T-helper 2 cell treated with Interferon-gamma antibody and Interleukin-4, amounts not matched to agents 5 μg/mL and 100 μg/mL, for 36 hours (primary cell): Measurements from ENCODE around the gene MADCAM1.

ENCODE experiments used
- DNase-seq: peaks from one replicate; pipeline ENCODE4 v3.0.0; 2021; ENCODE audit warnings: low spot score
- H3K27ac Mint-ChIP-seq: one replicate; pipeline ENCODE4 v1.8.0; 2021; ENCODE audit warnings: mild to moderate bottlenecking, mixed read lengths
- H3K27me3 Mint-ChIP-seq: one replicate; pipeline ENCODE4 v1.8.0; 2021; ENCODE audit warnings: low read depth, mixed read lengths
- H3K36me3 Mint-ChIP-seq: one replicate; pipeline ENCODE4 v1.8.0; 2021; ENCODE audit warnings: low read depth, mixed read lengths
- H3K4me1 Mint-ChIP-seq: one replicate; pipeline ENCODE4 v1.8.0; 2021; ENCODE audit warnings: low read depth, mixed read lengths
- H3K4me3 Mint-ChIP-seq: one replicate; pipeline ENCODE4 v1.8.0; 2022; ENCODE audit warnings: mild to moderate bottlenecking, moderate library complexity, mixed read lengths
- H3K9me3 Mint-ChIP-seq: one replicate; pipeline ENCODE4 v1.8.0; 2021; ENCODE audit warnings: mixed read lengths

The MADCAM1 gene

GRCh38 chr19:488505-489417 lies 7.5 kb upstream of the MADCAM1 start:
- peak overlapping the region; percentile 90 for H3K27ac Mint-ChIP-seq
- H3K36me3 Mint-ChIP-seq: no peaks in the 10 kb centered on the region
- DNase-seq: peak; percentile 90
- H3K4me1 Mint-ChIP-seq: peaks cover 7% of the 10 kb centered on the region
- peak overlapping the region; percentile 84 for H3K4me3 Mint-ChIP-seq
- peaks cover 3% of the 10 kb centered on the region for H3K27me3 Mint-ChIP-seq
- peaks cover 3% of the 10 kb centered on the region for H3K9me3 Mint-ChIP-seq

- peaks cover 7% of the 10 kb centered on the region for H3K4me1 Mint-ChIP-seq
- H3K4me3 Mint-ChIP-seq: peak overlapping the region; percentile 73
- peak overlapping the region; percentile 68 for H3K27ac Mint-ChIP-seq
- H3K36me3 Mint-ChIP-seq: no peaks in the 10 kb centered on the region
- DNase-seq: no peak
- peaks cover 3% of the 10 kb centered on the region for H3K9me3 Mint-ChIP-seq
- peaks cover 3% of the 10 kb centered on the region for H3K27me3 Mint-ChIP-seq
These were observed 6.7 kb upstream of the MADCAM1 start for GRCh38 chr19:489418-490196.

GRCh38 chr19:491146-491741 lies 5.0 kb upstream of the MADCAM1 start:
- no peaks in the 10 kb centered on the region for H3K36me3 Mint-ChIP-seq
- H3K4me1 Mint-ChIP-seq: peaks cover 7% of the 10 kb centered on the region
- DNase-seq: no peak
- peaks cover 9% of the 10 kb centered on the region for H3K27me3 Mint-ChIP-seq
- peaks cover 3% of the 10 kb centered on the region for H3K9me3 Mint-ChIP-seq
- H3K4me3 Mint-ChIP-seq: no peak overlapping the region
- no peak overlapping the region for H3K27ac Mint-ChIP-seq

GRCh38 chr19:492091-492531 lies 4.2 kb upstream of the MADCAM1 start:
- Mint-ChIP-seq H3K36me3 (no peaks in the 10 kb centered on the region), H3K27ac (no peak overlapping the region)
- no peak for DNase-seq

DNA sequence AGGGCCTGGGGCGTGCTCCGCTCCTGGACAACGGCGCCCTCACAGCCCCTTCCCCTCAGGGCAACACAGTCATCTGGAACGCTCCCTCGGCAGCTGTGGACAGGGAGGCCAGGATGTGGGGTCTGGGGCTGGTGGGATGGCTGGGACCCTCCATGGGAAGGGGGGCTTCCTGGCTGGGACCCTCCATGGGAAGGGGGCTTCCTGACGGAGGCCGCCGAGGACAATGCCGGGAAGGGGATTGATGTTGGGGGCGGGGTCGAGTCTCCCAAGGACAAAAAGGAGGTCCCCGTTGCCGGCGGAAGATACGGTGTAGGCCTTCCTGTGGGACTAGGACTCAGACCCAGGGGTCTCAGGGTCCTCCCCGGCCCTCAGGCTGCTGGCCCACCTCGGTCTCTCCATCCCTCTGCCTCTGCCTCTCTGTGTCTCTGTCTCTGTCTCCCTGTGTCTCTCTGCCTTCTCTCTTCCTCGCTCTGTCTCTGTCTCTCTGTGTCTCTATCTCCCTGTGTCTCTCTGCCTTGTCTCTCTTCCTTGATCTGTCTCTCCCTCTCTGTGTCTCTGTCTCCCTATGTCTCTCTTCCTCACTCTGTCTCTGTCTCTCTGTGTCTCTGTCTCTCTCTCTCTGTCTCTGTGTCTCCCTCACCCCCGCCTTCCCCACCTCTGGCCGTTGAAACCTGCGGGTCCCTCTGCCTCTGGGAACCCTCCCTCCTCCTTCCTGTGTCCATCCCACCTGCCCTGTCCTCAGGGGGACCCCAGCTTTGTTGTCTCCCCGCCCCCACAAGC lies 2.7 kb upstream of the MADCAM1 start:
- Mint-ChIP-seq H3K36me3 (no peaks in the 10 kb centered on the region), H3K4me3 (no peak overlapping the region), H3K27ac (peak overlapping the region; percentile 60)

More at GRCh38 chr19:492091-492531, 4.2 kb upstream of the MADCAM1 start:
- peaks cover 3% of the 10 kb centered on the region for H3K9me3 Mint-ChIP-seq
- H3K4me3 Mint-ChIP-seq: no peak overlapping the region
- H3K4me1 Mint-ChIP-seq: peaks cover 7% of the 10 kb centered on the region
- peaks cover 9% of the 10 kb centered on the region for H3K27me3 Mint-ChIP-seq

GRCh38 chr19:494171-495080 lies 1.9 kb upstream of the MADCAM1 start:
- Mint-ChIP-seq H3K4me1 (peaks cover 7% of the 10 kb centered on the region), H3K36me3 (no peaks in the 10 kb centered on the region), H3K27me3 (peaks cover 20% of the 10 kb centered on the region), H3K4me3 (no peak overlapping the region), H3K9me3 (peaks cover 3% of the 10 kb centered on the region), H3K27ac (no peak overlapping the region)
- no peak for DNase-seq

More for the DNA sequence above, 2.7 kb upstream of the MADCAM1 start:
- H3K4me1 Mint-ChIP-seq: peaks cover 4% of the 10 kb centered on the region
- no peak for DNase-seq
- H3K9me3 Mint-ChIP-seq: peaks cover 3% of the 10 kb centered on the region
- H3K27me3 Mint-ChIP-seq: peaks cover 14% of the 10 kb centered on the region

GRCh38 chr19:495081-495401 lies 1.2 kb upstream of the MADCAM1 start:
- no peak overlapping the region for H3K4me3 Mint-ChIP-seq
- no peaks in the 10 kb centered on the region for H3K36me3 Mint-ChIP-seq
- no peak overlapping the region for H3K27ac Mint-ChIP-seq
- H3K9me3 Mint-ChIP-seq: peaks cover 3% of the 10 kb centered on the region
- no peak for DNase-seq
- peaks cover 5% of the 10 kb centered on the region for H3K4me1 Mint-ChIP-seq
- H3K27me3 Mint-ChIP-seq: peaks cover 23% of the 10 kb centered on the region

DNA sequence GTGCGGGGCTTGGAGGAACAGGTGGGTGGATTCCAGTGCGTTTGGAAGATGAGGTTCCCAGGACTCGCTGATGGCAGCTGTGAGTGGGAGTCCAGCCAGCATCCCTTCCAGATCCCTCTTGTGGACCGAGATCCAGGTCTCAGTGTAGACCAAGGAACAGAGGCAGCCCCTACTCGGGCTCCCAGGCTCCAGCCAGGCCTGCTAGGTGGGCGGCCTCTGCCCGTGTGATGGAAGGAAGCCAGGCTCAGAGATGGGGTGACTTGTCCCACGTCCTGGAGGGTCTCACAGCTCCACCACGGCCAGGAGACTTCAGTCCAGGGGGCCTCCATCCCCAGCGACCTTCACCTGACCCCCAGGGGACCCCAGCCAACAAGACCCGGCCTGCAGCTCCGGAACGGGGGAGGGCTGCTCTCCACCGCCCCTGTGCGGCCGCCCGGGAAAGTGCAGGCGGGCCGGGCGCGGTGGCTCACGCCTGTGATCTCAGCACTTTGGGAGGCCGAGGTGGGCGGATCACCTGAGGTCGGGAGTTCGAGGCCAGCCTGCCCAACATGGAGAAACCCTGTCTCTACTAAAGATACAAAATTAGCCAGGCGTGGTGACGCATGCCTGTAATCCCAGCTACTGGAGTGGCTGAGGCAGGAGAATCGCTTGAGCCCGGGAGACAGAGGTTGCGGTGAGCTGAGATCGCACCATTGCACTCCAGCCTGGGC lies 729 bp upstream of the MADCAM1 start:
- Mint-ChIP-seq H3K36me3 (no peaks in the 10 kb centered on the region), H3K4me1 (peaks cover 5% of the 10 kb centered on the region), H3K4me3 (no peak overlapping the region), H3K27ac (no peak overlapping the region), H3K9me3 (peaks cover 3% of the 10 kb centered on the region), H3K27me3 (peaks cover 23% of the 10 kb centered on the region)
- peak; percentile 40 for DNase-seq

- no peak for DNase-seq
- Mint-ChIP-seq H3K36me3 (no peaks in the 10 kb centered on the region), H3K4me3 (no peak overlapping the region), H3K9me3 (peaks cover 3% of the 10 kb centered on the region), H3K27ac (no peak overlapping the region), H3K4me1 (peaks cover 5% of the 10 kb centered on the region), H3K27me3 (peaks cover 23% of the 10 kb centered on the region)
These were observed 700 bp downstream of the MADCAM1 start for GRCh38 chr19:496986-497385.

DNA sequence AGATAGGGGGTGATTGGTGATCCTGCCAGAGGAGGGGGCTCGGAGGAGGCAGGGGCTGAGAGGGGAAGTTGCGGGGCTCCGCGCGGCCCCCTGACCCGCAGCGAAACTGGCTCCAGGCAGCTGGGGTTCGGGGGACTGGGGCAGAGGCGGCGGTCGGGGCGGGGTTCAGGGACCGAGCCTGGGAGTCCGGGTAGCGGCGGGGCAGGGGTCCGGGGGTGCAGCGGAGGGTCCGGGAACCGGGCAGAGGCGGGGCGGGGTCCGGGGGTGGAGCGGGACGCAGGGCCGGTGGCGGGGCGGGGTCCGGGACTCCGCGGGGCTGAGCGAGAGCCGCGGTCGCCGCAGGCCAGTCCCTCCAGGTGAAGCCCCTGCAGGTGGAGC lies 1.2 kb downstream of the MADCAM1 start:
- no peaks in the 10 kb centered on the region for H3K36me3 Mint-ChIP-seq
- H3K27ac Mint-ChIP-seq: no peak overlapping the region
- H3K9me3 Mint-ChIP-seq: peaks cover 3% of the 10 kb centered on the region
- no peak for DNase-seq
- no peak overlapping the region for H3K4me3 Mint-ChIP-seq
- H3K4me1 Mint-ChIP-seq: peaks cover 5% of the 10 kb centered on the region
- H3K27me3 Mint-ChIP-seq: peaks cover 23% of the 10 kb centered on the region

DNA sequence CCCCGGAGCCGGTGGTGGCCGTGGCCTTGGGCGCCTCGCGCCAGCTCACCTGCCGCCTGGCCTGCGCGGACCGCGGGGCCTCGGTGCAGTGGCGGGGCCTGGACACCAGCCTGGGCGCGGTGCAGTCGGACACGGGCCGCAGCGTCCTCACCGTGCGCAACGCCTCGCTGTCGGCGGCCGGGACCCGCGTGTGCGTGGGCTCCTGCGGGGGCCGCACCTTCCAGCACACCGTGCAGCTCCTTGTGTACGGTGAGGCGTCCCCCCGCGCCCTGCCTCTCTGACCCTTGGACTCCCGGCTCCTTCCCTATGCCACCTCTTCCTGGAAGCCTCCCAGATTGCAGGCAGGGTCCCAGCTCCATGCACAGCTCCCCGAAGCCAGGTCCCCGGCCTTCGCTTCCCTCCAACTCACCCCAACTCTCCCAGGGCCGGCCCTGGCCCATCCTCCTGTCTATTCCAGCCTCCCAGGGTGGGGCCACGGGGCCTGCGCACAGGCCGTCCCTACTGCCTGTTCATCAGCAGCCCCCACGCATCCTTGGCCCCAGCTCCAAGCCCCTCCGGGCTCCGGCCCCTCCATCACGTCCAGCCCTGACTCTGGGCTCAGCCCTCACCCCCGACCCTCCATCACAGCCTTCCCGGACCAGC lies 1.7 kb downstream of the MADCAM1 start:
- H3K4me1 Mint-ChIP-seq: peaks cover 7% of the 10 kb centered on the region
- no peak overlapping the region for H3K27ac Mint-ChIP-seq
- H3K36me3 Mint-ChIP-seq: no peaks in the 10 kb centered on the region
- no peak for DNase-seq
- H3K4me3 Mint-ChIP-seq: no peak overlapping the region
- H3K9me3 Mint-ChIP-seq: peaks cover under 1% of the 10 kb centered on the region
- H3K27me3 Mint-ChIP-seq: peaks cover 23% of the 10 kb centered on the region

GRCh38 chr19:498511-498891 lies 2.2 kb downstream of the MADCAM1 start:
- peaks cover 23% of the 10 kb centered on the region for H3K27me3 Mint-ChIP-seq
- no peak overlapping the region for H3K4me3 Mint-ChIP-seq
- no peak for DNase-seq
- H3K36me3 Mint-ChIP-seq: no peaks in the 10 kb centered on the region
- peaks cover 7% of the 10 kb centered on the region for H3K4me1 Mint-ChIP-seq
- H3K27ac Mint-ChIP-seq: no peak overlapping the region
- H3K9me3 Mint-ChIP-seq: no peaks in the 10 kb centered on the region
